ENCODE results near the gene CLCN3.

DNA sequence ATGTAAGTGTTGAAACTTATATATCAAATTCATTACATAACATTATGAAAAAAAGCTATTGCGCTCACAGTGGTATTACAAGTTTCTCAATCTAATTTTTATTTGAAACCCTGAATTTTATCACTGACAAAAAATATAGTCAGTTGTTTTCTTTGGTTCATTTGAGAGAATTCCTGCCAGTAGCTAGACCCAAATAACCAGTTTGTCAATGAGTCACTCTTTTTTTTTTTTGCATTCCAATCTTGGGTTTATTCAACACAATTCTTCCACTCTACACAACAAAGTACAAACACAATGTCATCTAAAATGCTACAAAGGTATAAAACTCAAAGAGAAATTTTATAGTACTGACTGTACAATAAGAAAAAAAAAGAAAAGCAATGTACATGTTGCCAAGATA, 124.2 kb downstream of the CLCN3 start:
- no peak for TF ChIP-seq SIN3A (IDR thresholded peaks at IDR 0.05; ENCODE audit: borderline replicate concordance, insufficient read depth, low read depth, low read length)
- TF ChIP-seq, protein P1, sequence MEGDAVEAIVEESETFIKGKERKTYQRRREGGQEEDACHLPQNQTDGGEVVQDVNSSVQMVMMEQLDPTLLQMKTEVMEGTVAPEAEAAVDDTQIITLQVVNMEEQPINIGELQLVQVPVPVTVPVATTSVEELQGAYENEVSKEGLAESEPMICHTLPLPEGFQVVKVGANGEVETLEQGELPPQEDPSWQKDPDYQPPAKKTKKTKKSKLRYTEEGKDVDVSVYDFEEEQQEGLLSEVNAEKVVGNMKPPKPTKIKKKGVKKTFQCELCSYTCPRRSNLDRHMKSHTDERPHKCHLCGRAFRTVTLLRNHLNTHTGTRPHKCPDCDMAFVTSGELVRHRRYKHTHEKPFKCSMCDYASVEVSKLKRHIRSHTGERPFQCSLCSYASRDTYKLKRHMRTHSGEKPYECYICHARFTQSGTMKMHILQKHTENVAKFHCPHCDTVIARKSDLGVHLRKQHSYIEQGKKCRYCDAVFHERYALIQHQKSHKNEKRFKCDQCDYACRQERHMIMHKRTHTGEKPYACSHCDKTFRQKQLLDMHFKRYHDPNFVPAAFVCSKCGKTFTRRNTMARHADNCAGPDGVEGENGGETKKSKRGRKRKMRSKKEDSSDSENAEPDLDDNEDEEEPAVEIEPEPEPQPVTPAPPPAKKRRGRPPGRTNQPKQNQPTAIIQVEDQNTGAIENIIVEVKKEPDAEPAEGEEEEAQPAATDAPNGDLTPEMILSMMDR (IDR thresholded peaks at IDR 0.05), result no peak
- TF ChIP-seq POLR2AphosphoS5 (IDR thresholded peaks at IDR 0.05; ENCODE audit: low read depth, low read length), result no peak
- TF ChIP-seq, protein P2, sequence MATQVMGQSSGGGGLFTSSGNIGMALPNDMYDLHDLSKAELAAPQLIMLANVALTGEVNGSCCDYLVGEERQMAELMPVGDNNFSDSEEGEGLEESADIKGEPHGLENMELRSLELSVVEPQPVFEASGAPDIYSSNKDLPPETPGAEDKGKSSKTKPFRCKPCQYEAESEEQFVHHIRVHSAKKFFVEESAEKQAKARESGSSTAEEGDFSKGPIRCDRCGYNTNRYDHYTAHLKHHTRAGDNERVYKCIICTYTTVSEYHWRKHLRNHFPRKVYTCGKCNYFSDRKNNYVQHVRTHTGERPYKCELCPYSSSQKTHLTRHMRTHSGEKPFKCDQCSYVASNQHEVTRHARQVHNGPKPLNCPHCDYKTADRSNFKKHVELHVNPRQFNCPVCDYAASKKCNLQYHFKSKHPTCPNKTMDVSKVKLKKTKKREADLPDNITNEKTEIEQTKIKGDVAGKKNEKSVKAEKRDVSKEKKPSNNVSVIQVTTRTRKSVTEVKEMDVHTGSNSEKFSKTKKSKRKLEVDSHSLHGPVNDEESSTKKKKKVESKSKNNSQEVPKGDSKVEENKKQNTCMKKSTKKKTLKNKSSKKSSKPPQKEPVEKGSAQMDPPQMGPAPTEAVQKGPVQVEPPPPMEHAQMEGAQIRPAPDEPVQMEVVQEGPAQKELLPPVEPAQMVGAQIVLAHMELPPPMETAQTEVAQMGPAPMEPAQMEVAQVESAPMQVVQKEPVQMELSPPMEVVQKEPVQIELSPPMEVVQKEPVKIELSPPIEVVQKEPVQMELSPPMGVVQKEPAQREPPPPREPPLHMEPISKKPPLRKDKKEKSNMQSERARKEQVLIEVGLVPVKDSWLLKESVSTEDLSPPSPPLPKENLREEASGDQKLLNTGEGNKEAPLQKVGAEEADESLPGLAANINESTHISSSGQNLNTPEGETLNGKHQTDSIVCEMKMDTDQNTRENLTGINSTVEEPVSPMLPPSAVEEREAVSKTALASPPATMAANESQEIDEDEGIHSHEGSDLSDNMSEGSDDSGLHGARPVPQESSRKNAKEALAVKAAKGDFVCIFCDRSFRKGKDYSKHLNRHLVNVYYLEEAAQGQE (IDR thresholded peaks at IDR 0.05; ENCODE audit: insufficient read depth in 1 of 2, low read depth in 2 of 2, low read length in 1 of 2), result no peak

Data from Panc1 (cell line).